ENCODE data around the gene PDLIM3.

PDLIM3 gene

GRCh38 chr4:185472103-185472542 lies 63.2 kb downstream of the PDLIM3 start:
- in situ Hi-C loops (cut with HindIII; ENCODE audit: low sequenced_read_pairs), result loop anchor here (5.0 kb wide), 1 partner anchor 75 kb away; the partner anchor contains the start of genes ANKRD37 and LRP2BP

DNA sequence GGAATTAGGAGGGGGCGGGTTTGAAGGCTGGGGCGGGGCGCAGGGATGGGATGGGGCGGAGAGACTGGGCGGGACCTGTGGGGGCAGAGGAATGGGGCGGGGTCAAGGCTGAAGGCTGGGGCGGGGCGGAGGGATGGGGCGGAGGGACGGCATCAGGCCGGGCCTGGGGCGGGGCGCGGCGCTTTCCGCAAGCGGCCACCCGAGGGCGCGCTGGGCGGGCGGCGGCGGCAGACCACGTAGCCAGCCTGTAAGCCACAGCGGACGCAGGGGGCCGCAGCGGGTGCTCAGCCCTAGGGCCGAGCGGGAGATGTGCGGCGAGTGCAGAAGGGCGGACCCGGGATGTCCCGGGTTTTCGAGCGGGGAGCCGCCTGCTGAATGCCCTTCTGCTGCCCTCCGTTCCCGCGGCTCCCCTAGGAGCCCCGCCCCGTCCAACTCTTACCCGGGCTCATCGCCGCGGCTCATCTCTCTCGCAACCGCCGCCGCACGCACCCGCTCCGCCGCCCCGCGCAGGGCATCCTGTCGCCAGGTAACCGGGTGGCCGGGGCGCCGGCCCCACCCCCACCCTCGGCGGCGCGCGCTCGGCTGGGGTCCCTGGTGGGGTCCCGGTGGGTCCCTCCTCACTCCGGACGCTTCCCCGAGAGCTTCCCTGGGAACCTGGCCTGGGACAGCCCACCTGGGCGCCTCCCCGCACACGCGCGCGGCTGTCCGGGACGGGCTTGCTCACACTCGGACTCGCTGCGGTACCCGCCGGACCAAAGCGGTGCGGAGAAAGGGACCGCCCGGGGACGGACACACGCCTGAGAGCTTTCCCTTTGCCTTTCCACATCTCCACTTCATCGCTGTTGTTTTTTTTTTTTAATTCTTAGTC lies 63.8 kb downstream of the PDLIM3 start, which contains the start of gene CCDC110:
Gene CCDC110 (minus strand): TSS at position 499 of the 868 bp plus-strand sequence. CDS start 50 bp downstream, at position 449.
- in situ Hi-C loops (cut with HindIII; ENCODE audit: low sequenced_read_pairs), result loop anchor here (5.0 kb wide), 1 partner anchor 74 kb away; the partner anchor contains the start of genes ANKRD37 and LRP2BP

DNA sequence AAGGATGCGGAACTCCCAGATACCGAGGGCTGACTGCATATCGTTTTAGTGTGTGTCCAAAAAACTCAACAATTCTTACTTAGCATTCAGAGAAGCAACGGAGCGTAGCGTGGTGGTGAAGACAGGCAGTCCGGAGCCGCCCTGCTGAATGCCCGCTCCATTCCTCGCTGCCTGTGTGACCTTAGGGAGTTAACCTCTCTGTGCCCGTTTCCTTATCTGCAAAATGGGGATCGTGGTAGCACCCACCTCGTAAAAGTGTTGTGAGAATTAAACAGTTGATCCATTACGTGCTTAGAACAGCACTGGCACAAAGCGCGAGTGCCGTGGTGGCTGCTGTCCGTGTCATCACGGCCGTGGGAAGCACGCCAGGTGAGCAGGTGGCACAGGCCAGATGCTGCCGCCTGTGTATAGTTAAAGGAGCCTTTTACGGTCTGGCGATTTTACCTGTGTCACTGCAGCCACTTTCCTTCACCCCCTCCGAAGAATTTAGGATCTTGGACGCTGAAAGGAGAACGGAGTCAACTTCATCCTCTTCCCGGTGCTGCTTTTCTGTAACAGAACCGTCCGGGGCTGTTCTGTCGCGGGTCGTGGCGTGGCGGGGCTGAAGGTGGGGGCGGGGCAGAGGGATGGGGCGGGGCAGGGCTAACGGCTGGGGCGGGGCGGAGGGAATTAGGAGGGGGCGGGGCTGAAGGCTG lies 64.7 kb downstream of the PDLIM3 start:
- in situ Hi-C loops (cut with HindIII; ENCODE audit: low sequenced_read_pairs), result loop anchor here (5.0 kb wide), 1 partner anchor 73 kb away; the partner anchor contains the start of genes ANKRD37 and LRP2BP

GRCh38 chr4:185469580-185470154 lies 65.6 kb downstream of the PDLIM3 start:
- in situ Hi-C loops (cut with HindIII; ENCODE audit: low sequenced_read_pairs), result loop anchor here (5.0 kb wide), 1 partner anchor 72 kb away; the partner anchor contains the start of genes ANKRD37 and LRP2BP

GRCh38 chr4:185468999-185469398 lies 66.3 kb downstream of the PDLIM3 start:
- in situ Hi-C loops (cut with HindIII; ENCODE audit: low sequenced_read_pairs), result no loop called here

- in situ Hi-C loops (cut with HindIII; ENCODE audit: low sequenced_read_pairs), result no loop called here
These were observed 67.3 kb downstream of the PDLIM3 start for GRCh38 chr4:185467991-185468390.

- in situ Hi-C loops (cut with HindIII; ENCODE audit: low sequenced_read_pairs), result no loop called here
These were observed 68.2 kb downstream of the PDLIM3 start for GRCh38 chr4:185467101-185467500.

DNA sequence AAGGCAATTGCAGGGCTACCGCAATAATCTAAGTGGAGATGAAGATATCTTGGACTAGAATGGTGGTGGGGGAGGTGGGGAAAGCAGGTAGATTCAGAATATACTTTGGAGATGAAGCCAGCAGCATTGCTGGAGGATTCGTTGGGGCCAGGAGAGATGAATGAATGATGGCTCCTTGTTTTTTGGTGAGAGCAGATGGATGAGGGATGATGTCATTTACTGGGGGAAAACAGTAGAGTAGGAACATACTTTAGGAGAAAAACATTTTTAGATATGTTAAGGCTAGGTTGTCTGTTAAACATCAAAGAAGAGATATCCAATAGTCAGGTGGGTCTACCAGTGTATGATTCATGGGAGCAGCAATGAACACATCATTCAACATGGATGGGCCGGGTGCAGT lies 69.6 kb downstream of the PDLIM3 start:
- in situ Hi-C loops (cut with HindIII; ENCODE audit: low sequenced_read_pairs), result no loop called here

DNA sequence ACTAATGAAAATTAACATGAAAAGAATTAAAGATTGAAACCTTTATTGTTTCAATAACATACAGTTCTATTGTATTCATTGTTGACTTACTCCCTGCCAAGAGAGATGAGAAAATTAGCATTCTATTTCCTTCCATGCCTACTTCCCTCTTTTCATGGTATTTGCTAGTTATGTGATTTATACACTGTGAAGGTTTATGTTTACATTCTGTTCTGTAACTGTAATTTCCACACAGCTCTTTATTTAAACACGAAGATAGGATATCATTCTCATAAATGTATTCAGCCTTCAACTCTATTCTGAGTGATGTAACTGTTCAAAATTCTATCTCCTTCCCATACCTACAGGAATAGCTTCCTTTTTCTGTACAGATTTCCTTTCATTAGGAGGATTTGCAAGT lies 70.4 kb downstream of the PDLIM3 start:
- in situ Hi-C loops (cut with HindIII; ENCODE audit: low sequenced_read_pairs), result no loop called here

GRCh38 chr4:185464183-185464582 lies 71.1 kb downstream of the PDLIM3 start:
- in situ Hi-C loops (cut with HindIII; ENCODE audit: low sequenced_read_pairs), result no loop called here

DNA sequence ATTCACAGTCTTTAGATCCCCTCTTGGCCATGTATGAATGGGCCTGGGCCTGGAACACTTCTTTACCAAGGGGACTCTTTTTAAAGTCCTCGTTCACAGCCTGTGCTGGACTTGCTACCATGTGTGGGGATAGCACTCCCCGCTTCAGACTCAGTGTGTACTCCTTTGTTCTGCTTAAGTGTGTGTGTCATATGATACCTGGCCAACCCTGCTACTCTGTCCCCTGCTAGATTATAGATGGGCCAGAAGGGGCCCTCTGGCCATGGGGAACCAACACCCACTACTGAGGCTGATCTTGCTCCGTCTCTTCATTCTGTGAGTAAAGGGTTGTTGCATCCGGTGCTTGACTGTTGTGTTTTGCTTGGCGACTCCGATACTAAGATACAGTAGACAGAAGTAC lies 71.8 kb downstream of the PDLIM3 start:
- in situ Hi-C loops (cut with HindIII; ENCODE audit: low sequenced_read_pairs), result no loop called here

- in situ Hi-C loops (cut with HindIII; ENCODE audit: low sequenced_read_pairs), result no loop called here
These were observed 73.7 kb downstream of the PDLIM3 start for GRCh38 chr4:185461565-185461964.

GRCh38 chr4:185457136-185457535 lies 78.2 kb downstream of the PDLIM3 start:
- in situ Hi-C loops (cut with HindIII; ENCODE audit: low sequenced_read_pairs), result no loop called here

- in situ Hi-C loops (cut with HindIII; ENCODE audit: low sequenced_read_pairs), result no loop called here
These were observed 79.2 kb downstream of the PDLIM3 start for GRCh38 chr4:185456131-185456530.

All from endothelial cell of hepatic sinusoid (primary cell).